Tibial nerve (tissue), 4 donors: ENCODE results near the gene PARP8. TPM values are rescaled to one million over a fixed set of nuclear protein-coding genes. Genes with fewer than 3 reads are reported as not detected.

Experiments used
- DNase-seq, 2 donors: peaks; one replicate each; pipeline ENCODE4 v3.0.0-alpha.2; 2019; ENCODE audit warnings: low spot score in 2 of 2
- H3K27ac ChIP-seq, 4 donors: fragments of 200-600 bp; sonication (generic) in 3 of 4; one replicate each; pipeline ENCODE4 v1.5.1; 2017 to 2019; ENCODE audit warnings: mild to moderate bottlenecking in 1 of 4
- H3K27me3 ChIP-seq, 2 donors: fragments of 200-600 bp; sonication (generic) in 1 of 2; one replicate each; pipeline versions ENCODE4 v1.5.1 to v1.6.0; 2017 to 2019
- H3K36me3 ChIP-seq, 3 donors: fragments of 200-600 bp; sonication (generic); one replicate each; pipeline ENCODE4 v1.5.1; 2018 to 2019
- H3K4me1 ChIP-seq, 4 donors: fragments of 200-600 bp; sonication (generic) in 3 of 4; one replicate each; pipeline ENCODE4 v1.5.1; 2017 to 2019
- H3K4me3 ChIP-seq, 4 donors: fragments of 200-600 bp; sonication (generic) in 3 of 4; one replicate each; pipeline ENCODE4 v1.5.1; 2017 to 2019; ENCODE audit warnings: mild to moderate bottlenecking in 1 of 4, moderate library complexity in 1 of 4
- H3K9me3 ChIP-seq, 4 donors: fragments of 200-600 bp; sonication (generic) in 3 of 4; one replicate each; pipeline ENCODE4 v1.5.1; 2017 to 2019
- CTCF ChIP-seq, 5 experiments: fragments of 200-600 bp in 3 of 5; fragments of 450-650 bp in 2 of 5; sonication (generic) in 3 of 5; IDR thresholded peaks; one replicate each; pipeline ENCODE4 v1.5.1; 2016 to 2019; ENCODE audit warnings: antibody characterized with exemption in 5 of 5, mild to moderate bottlenecking in 3 of 5, moderate library complexity in 2 of 5
- EP300 ChIP-seq, 2 donors: sonication (generic); formaldehyde crosslinking; IDR thresholded peaks; one replicate each; pipeline ENCODE4 v1.6.1; 2017; ENCODE audit warnings: antibody characterized with exemption in 2 of 2, mild to moderate bottlenecking in 1 of 2
- POLR2A ChIP-seq, 2 donors: fragments of 450-650 bp; IDR thresholded peaks; one replicate each; pipeline ENCODE4 v1.6.1; 2017; ENCODE audit warnings: antibody characterized with exemption in 2 of 2, mild to moderate bottlenecking in 2 of 2, moderate library complexity in 2 of 2
- WGBS, 2 donors: methylation state at CpG; one replicate each; pipeline ENCODE4 v1.1.5; 2018; 5-methylcytosine and 5-hydroxymethylcytosine counted together
- total RNA-seq, 4 donors: library from RNA; depleted of rRNA; stranded (reverse); fragments of >200 nt; gene quantifications; one replicate each; pipeline ENCODE4 v1.1.0, GENCODE V29; 2016

PARP8 gene
- total RNA-seq, 4 donors from 2014 or later = 10.4 to 24.7 (median 18.8) TPM

DNA sequence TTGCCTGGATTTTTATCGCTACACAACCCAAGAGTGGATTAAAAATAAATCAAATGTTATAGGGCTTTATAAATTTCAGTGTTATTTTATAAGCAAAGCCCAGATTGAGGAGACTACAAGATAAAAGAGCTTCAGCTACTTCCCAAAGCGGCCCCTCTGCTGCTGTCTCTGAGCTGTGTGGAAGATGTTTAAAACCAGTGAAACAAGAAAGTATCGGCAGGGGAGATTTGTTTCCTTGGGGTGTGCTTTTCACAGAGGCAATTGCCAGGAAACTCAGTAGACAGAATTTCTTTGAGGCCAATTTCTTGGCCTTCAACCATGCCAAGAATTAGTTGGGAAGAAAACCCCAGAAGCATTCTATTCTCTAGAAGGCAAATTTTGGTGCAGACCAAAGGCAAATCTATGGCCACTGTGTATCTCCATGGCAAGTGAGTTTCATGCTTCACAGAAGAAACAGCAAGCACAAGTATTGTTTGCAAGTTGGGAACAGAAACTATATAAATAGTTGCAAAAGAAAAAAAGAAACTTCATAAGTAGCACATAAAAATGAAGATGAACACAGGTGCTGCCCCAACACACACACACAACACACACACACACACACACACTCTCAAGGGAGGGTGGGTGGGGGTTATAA, 197.2 kb downstream of the PARP8 start:
- H3K27me3 ChIP-seq = no peaks in the 10 kb centered on the region
- TF ChIP-seq EP300 (IDR thresholded peaks at IDR 0.05) (no peak), POLR2A (IDR thresholded peaks at IDR 0.05) (no peak), CTCF (IDR thresholded peaks at IDR 0.05) (no peak)
- no peak for DNase-seq
- no peaks in the 10 kb centered on the region for H3K36me3 ChIP-seq
- no peaks in the 10 kb centered on the region for H3K4me1 ChIP-seq
- no peaks in the 10 kb centered on the region for H3K9me3 ChIP-seq
- WGBS, 2 donors = 57 to 60% methylated on average over 3 of the region's 3 CpGs
- no peak overlapping the region for H3K4me3 ChIP-seq
- H3K27ac ChIP-seq = no peak overlapping the region

GRCh38 chr5:50864466-50864865, 198.0 kb downstream of the PARP8 start:
- no peak for DNase-seq
- Histone ChIP-seq H3K27me3 (no peaks in the 10 kb centered on the region), H3K4me3 (no peak overlapping the region), H3K27ac (no peak overlapping the region), H3K4me1 (no peaks in the 10 kb centered on the region), H3K9me3 (no peaks in the 10 kb centered on the region), H3K36me3 (no peaks in the 10 kb centered on the region)
- TF ChIP-seq EP300 (IDR thresholded peaks at IDR 0.05) (no peak), CTCF (IDR thresholded peaks at IDR 0.05) (no peak), POLR2A (IDR thresholded peaks at IDR 0.05) (no peak)
- 33 to 37% methylated on average over 2 of the region's 2 CpGs for WGBS, 2 donors

GRCh38 chr5:50866415-50866814, 200.0 kb downstream of the PARP8 start:
- 55 to 59% methylated on average over 1 of the region's 1 CpG for WGBS, 2 donors
- TF ChIP-seq EP300 (IDR thresholded peaks at IDR 0.05) = no peak
- TF ChIP-seq CTCF (IDR thresholded peaks at IDR 0.05) = no peak
- TF ChIP-seq POLR2A (IDR thresholded peaks at IDR 0.05) = no peak
- Histone ChIP-seq H3K9me3 (no peaks in the 10 kb centered on the region), H3K27ac (no peak overlapping the region), H3K36me3 (no peaks in the 10 kb centered on the region), H3K27me3 (no peaks in the 10 kb centered on the region), H3K4me3 (no peak overlapping the region), H3K4me1 (no peaks in the 10 kb centered on the region)
- DNase-seq = no peak

DNA sequence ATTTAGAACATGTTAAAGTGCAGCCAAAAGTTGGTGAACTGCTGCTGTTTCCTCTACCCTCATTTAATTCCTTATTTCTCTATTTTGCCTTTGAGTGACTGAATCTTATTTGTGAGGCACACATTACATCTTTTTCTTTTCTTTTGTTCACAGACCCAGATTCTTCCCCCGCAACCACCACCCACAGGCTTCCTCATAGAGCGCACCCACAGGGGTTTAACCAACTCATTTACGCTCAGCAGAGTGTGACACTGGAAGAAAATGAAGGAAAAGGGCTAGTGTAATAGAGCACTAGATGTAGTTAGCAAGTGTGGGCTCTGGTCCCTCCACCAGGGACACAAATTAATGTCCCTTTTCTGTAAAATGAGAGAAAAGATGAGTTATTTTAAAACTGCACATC, 200.7 kb downstream of the PARP8 start:
- H3K9me3 ChIP-seq = no peaks in the 10 kb centered on the region
- no peak overlapping the region for H3K4me3 ChIP-seq
- H3K27me3 ChIP-seq = no peaks in the 10 kb centered on the region
- no peak overlapping the region for H3K27ac ChIP-seq
- WGBS, 2 donors = 44 to 48% methylated on average over 3 of the region's 3 CpGs
- no peak for TF ChIP-seq CTCF (IDR thresholded peaks at IDR 0.05)
- no peak for TF ChIP-seq EP300 (IDR thresholded peaks at IDR 0.05)
- TF ChIP-seq POLR2A (IDR thresholded peaks at IDR 0.05) = no peak
- no peaks in the 10 kb centered on the region for H3K36me3 ChIP-seq
- H3K4me1 ChIP-seq = no peaks in the 10 kb centered on the region
- DNase-seq = no peak

DNA sequence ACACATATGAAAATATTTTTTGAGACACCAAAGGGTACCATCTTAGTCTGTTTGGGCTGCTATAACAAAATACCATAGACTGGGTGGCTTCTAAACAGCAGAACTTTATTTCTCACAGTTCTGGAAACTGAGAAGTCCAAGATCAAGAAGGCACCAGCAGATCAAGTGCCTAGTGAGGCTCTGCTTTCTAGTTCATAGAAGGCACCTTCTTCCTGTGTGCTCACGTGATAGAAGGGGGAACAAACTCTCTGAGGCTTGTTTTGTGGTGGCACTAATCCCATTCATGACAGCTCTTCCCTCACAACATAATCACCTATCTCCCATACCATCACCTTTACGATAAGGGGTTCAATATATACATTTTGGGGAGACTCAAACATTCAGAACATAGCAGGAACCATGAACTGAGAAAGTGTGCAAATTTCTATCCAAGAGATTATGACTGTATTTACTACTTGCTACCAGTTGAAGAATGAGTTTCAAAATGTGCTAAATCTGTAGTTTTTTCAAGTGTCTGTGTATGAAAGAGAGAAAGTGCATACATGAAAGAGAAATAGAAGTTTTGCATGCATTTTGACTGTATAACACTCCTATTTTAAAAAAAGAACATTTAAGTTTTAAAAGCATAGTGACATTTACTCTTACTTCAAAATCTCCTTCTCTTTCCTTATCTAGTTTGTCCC, 207.3 kb downstream of the PARP8 start:
- Histone ChIP-seq H3K4me1 (no peaks in the 10 kb centered on the region), H3K4me3 (no peak overlapping the region), H3K36me3 (no peaks in the 10 kb centered on the region), H3K9me3 (no peaks in the 10 kb centered on the region), H3K27ac (no peak overlapping the region), H3K27me3 (no peaks in the 10 kb centered on the region)
- no peak for DNase-seq
- TF ChIP-seq EP300 (IDR thresholded peaks at IDR 0.05) = no peak
- TF ChIP-seq CTCF (IDR thresholded peaks at IDR 0.05) = no peak
- TF ChIP-seq POLR2A (IDR thresholded peaks at IDR 0.05) = no peak
- WGBS, 2 donors = 56 to 76% methylated on average over 2 of the region's 2 CpGs
